Endothelial cell of umbilical vein (primary cell): Measurements from ENCODE around the gene NR5A2. TPM values are rescaled to one million over a fixed set of nuclear protein-coding genes. Genes with fewer than 3 reads are reported as not detected.

Experiments used
- BruUV-seq: library from RNA; stranded (reverse); fragments of 400-500 nt; replicated peaks from 2 replicates; lab custom pipeline; 2021; lab: Mats Ljungman, UMichigan
- CTCF ChIA-PET: fragments of 300-600, 350-600 bp; sonication (Branson Sonifier 250); formaldehyde crosslinking; loops from one replicate; lab custom pipeline; 2021; ENCODE audit warnings: antibody characterized with exemption, inconsistent platforms; lab: Charles Lee
- POLR2A ChIA-PET: fragments of 300-600, 350-600 bp; sonication (Branson Sonifier 250); formaldehyde crosslinking; loops from one replicate; lab custom pipeline; 2021; ENCODE audit warnings: antibody characterized with exemption, inconsistent platforms; lab: Charles Lee
- DNase-seq: peaks from one replicate; pipeline ENCODE4 v3.0.0-alpha.2; 2011; ENCODE audit warnings: low read depth, low spot score
- FAIRE-seq: peaks from 2 replicates; lab custom pipeline; 2011; peaks lifted over from hg19 to GRCh38; lab: Jason Lieb, UNC
- H2AFZ ChIP-seq: 2 replicates; pipeline ENCODE4 v1.6.0; 2012; ENCODE audit warnings: low read depth, low read length, control low read depth, inconsistent platforms
- H3K27ac ChIP-seq: 2 replicates; pipeline ENCODE4 v1.5.1; 2011; ENCODE audit warnings: low read depth, mild to moderate bottlenecking, control low read depth, low read length, moderate library complexity; ENCODE audit not compliant: insufficient read depth
- H3K27me3 ChIP-seq, 2 experiments: 2 replicates each; pipeline versions ENCODE4 v1.6.0 to v1.6.1; 2011; ENCODE audit warnings: low read length in 2 of 2, mixed read lengths in 1 of 2; ENCODE audit not compliant: control insufficient read depth in 2 of 2, insufficient read depth in 2 of 2
- H3K36me3 ChIP-seq, 2 experiments: 2 replicates in 1 of 2; 3 replicates in 1 of 2; pipeline ENCODE4 v1.5.1; 2011; ENCODE audit warnings: low read length in 2 of 2, mild to moderate bottlenecking in 1 of 2, moderate library complexity in 1 of 2; ENCODE audit not compliant: control insufficient read depth in 2 of 2, insufficient read depth in 2 of 2; ENCODE audit errors: extremely low read depth in 1 of 2
- H3K4me1 ChIP-seq: 3 replicates; pipeline ENCODE4 v1.5.1; 2011; ENCODE audit warnings: mild to moderate bottlenecking, low read length; ENCODE audit not compliant: control insufficient read depth, insufficient read depth; ENCODE audit errors: extremely low read depth
- H3K4me2 ChIP-seq: 2 replicates; pipeline ENCODE4 v1.6.1; 2011; ENCODE audit warnings: low read length, control low read depth, mixed read lengths; ENCODE audit not compliant: insufficient read depth
- H3K4me3 ChIP-seq, 3 experiments: fragments of 200-600 bp in 1 of 3; sonication (generic), shearing (Covaris generic) in 1 of 3; replicated peaks in 1 of 3; 2 replicates each; pipeline ENCODE4 v1.5.1; 2011 to 2016; ENCODE audit warnings: control low read depth in 3 of 3, low read length in 3 of 3, mild to moderate bottlenecking in 2 of 3, inconsistent platforms in 1 of 3, low read depth in 1 of 3, moderate library complexity in 1 of 3; ENCODE audit not compliant: insufficient read depth in 1 of 3
- H3K79me2 ChIP-seq: 2 replicates; pipeline ENCODE4 v1.6.0; 2012; ENCODE audit warnings: low read length, inconsistent platforms; ENCODE audit not compliant: control insufficient read depth, insufficient read depth
- H3K9ac ChIP-seq: replicated peaks from 2 replicates; pipeline ENCODE3; 2011; ENCODE audit warnings: low read length, control low read depth; ENCODE audit not compliant: insufficient read depth; ENCODE audit errors: extremely low read depth
- H3K9me1 ChIP-seq: replicated peaks from 3 replicates; pipeline ENCODE4 v1.6.0; 2011; ENCODE audit warnings: mild to moderate bottlenecking, low read length; ENCODE audit not compliant: control insufficient read depth, insufficient read depth; ENCODE audit errors: extremely low read depth
- H3K9me3 ChIP-seq: replicated peaks from 2 replicates; pipeline ENCODE4 v1.5.1; 2012; ENCODE audit warnings: low read length, inconsistent platforms; ENCODE audit not compliant: control insufficient read depth, insufficient read depth
- H4K20me1 ChIP-seq: replicated peaks from 2 replicates; pipeline ENCODE3; 2011; ENCODE audit warnings: mild to moderate bottlenecking, low read length; ENCODE audit not compliant: control insufficient read depth, insufficient read depth; ENCODE audit errors: extremely low read depth
- EZH2 ChIP-seq: IDR thresholded peaks from 2 replicates; pipeline ENCODE4 v1.6.1; 2012; ENCODE audit warnings: borderline replicate concordance, low read depth, mild to moderate bottlenecking, moderate library complexity, low read length, inconsistent platforms; ENCODE audit not compliant: severe bottlenecking
- FOS ChIP-seq: IDR thresholded peaks from 2 replicates; pipeline ENCODE4 v1.6.1; 2011; ENCODE audit warnings: mild to moderate bottlenecking, low read length, moderate library complexity, borderline replicate concordance; ENCODE audit not compliant: insufficient read depth
- GATA2 ChIP-seq: IDR thresholded peaks from 2 replicates; pipeline ENCODE4 v1.7.0; 2011; ENCODE audit warnings: low read depth, mild to moderate bottlenecking, moderate library complexity, mixed read lengths, low read length; ENCODE audit not compliant: insufficient read length, insufficient read depth
- JUN ChIP-seq: IDR thresholded peaks from 2 replicates; pipeline ENCODE4 v1.6.1; 2011; ENCODE audit warnings: borderline replicate concordance, low read depth; ENCODE audit not compliant: insufficient read length, insufficient read depth
- MYC ChIP-seq: IDR thresholded peaks from one replicate; pipeline ENCODE4 v1.6.1; 2011; ENCODE audit warnings: mild to moderate bottlenecking, low read depth, low read length
- POLR2A ChIP-seq: IDR thresholded peaks from 2 replicates; pipeline ENCODE4 v1.6.1; 2012; ENCODE audit warnings: low read depth, mild to moderate bottlenecking, control low read depth, low read length
- POLR2AphosphoS5 ChIP-seq: IDR thresholded peaks from 2 replicates; pipeline ENCODE4 v1.6.1; 2012; ENCODE audit warnings: low read depth, mild to moderate bottlenecking, control low read depth, low read length, moderate library complexity; ENCODE audit not compliant: insufficient read depth
- dilution Hi-C: fragments of 300-500 bp; cut with MboI; formaldehyde crosslinking; loops from one replicate; pipeline ENCODE4 v1.15.0; 2019; ENCODE audit warnings: low sequenced_read_pairs; ENCODE audit not compliant: extremely low pct_ligation_motif_present
- intact Hi-C: fragments of 100-400 bp; cut with micrococcal nuclease; formaldehyde crosslinking; loops from one replicate; pipeline ENCODE4 v1.10.0; 2022
- polyA plus RNA-seq, 4 experiments: library from polyadenylated mRNA; depleted of rRNA in 3 of 4; stranded (reverse) in 3 of 4; unstranded in 1 of 4; fragments of >200 nt; gene quantifications; 2 replicates each; pipeline versions ENCODE4 v1.2.1 to v1.2.3, GENCODE V29; 2011 to 2012; ENCODE audit warnings: missing spikeins in 1 of 4
- total RNA-seq: library from RNA; stranded (reverse); gene quantifications from 2 replicates; pipeline ENCODE4 v1.2.3, GENCODE V29; 2021
- TF ChIP-seq, protein P1 (sequence below): IDR thresholded peaks from 2 replicates; pipeline ENCODE4 v1.6.1; 2011; ENCODE audit not compliant: insufficient read depth, insufficient read length
- TF ChIP-seq, protein P2 (sequence below), 2 donors: IDR thresholded peaks; 1 replicate in 1 of 2; 2 replicates in 1 of 2; pipeline ENCODE4 v1.5.1; 2011; ENCODE audit warnings: low read length in 2 of 2, mild to moderate bottlenecking in 2 of 2, moderate library complexity in 2 of 2, control low read depth in 1 of 2, inconsistent platforms in 1 of 2, low read depth in 1 of 2; ENCODE audit not compliant: insufficient read depth in 1 of 2; ENCODE audit errors: extremely low read depth in 1 of 2

NR5A2 gene
- total and polyA plus RNA-seq, 2 donors (not counting 3 experiments of a cell fraction or from before 2014, with no cell fraction given), result 3.4 to 12.1 TPM

DNA sequence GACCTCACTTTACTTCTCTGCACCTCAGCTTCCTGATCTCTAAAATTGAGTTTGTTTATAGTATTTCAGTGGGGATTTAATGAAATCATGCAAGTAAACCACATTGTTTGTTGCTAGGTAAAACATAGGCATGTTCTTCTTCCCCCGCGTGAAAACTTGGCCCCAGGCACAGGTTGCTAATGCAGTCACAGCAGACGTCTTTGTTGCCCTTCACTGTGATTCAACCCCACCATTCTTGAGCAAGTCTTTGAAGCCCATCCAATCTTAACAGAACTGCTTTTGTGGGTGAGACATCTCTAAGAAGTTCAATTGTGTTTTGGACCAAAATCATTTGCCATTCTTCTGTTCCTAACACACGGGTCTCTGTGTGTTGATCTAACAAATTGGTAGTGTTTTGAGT is 196.8 kb downstream of the NR5A2 start:
- Histone ChIP-seq H2AFZ (no peak overlapping the region), H4K20me1 (no peaks in the 10 kb centered on the region), H3K27ac (no peak overlapping the region), H3K9me3 (no peaks in the 10 kb centered on the region), H3K4me1 (peaks cover 13% of the 10 kb centered on the region), H3K36me3 (no peaks in the 10 kb centered on the region), H3K79me2 (no peaks in the 10 kb centered on the region), H3K4me3 (no peak overlapping the region), H3K4me2 (no peak overlapping the region), H3K9ac (no peak overlapping the region), H3K27me3 (no peaks in the 10 kb centered on the region), H3K9me1 (no peaks in the 10 kb centered on the region)
- FAIRE-seq, result no peak
- BruUV-seq, result no TSS peak
- dilution Hi-C loops, result no loop called here
- intact Hi-C loops, result no loop called here
- DNase-seq, result no peak
- ChIA-PET CTCF (no interaction called here), POLR2A (no interaction called here)
- TF ChIP-seq, protein P1, sequence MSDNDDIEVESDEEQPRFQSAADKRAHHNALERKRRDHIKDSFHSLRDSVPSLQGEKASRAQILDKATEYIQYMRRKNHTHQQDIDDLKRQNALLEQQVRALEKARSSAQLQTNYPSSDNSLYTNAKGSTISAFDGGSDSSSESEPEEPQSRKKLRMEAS, result no peak
- no peak for TF ChIP-seq MYC
- TF ChIP-seq EZH2, result no peak
- TF ChIP-seq POLR2A, result no peak
- no peak for TF ChIP-seq GATA2
- TF ChIP-seq, protein P2, sequence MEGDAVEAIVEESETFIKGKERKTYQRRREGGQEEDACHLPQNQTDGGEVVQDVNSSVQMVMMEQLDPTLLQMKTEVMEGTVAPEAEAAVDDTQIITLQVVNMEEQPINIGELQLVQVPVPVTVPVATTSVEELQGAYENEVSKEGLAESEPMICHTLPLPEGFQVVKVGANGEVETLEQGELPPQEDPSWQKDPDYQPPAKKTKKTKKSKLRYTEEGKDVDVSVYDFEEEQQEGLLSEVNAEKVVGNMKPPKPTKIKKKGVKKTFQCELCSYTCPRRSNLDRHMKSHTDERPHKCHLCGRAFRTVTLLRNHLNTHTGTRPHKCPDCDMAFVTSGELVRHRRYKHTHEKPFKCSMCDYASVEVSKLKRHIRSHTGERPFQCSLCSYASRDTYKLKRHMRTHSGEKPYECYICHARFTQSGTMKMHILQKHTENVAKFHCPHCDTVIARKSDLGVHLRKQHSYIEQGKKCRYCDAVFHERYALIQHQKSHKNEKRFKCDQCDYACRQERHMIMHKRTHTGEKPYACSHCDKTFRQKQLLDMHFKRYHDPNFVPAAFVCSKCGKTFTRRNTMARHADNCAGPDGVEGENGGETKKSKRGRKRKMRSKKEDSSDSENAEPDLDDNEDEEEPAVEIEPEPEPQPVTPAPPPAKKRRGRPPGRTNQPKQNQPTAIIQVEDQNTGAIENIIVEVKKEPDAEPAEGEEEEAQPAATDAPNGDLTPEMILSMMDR (IDR thresholded peaks at IDR 0.05; ENCODE audit: extremely low read depth in 1 of 2, insufficient read depth in 1 of 2, low read depth in 1 of 2, low read length in 2 of 2), result no peak
- TF ChIP-seq JUN, result no peak
- TF ChIP-seq FOS, result no peak
- TF ChIP-seq POLR2AphosphoS5, result no peak
